Measurements from ENCODE around the gene CARS2. TPM values are rescaled to one million over a fixed set of nuclear protein-coding genes. Genes with fewer than 3 reads are reported as not detected.
"Not testable (repeated sequence)": the region's sequence is repeated elsewhere in the genome, so short reads cannot be mapped to it uniquely, and the experiment has no call there.

CARS2 gene, protein sequence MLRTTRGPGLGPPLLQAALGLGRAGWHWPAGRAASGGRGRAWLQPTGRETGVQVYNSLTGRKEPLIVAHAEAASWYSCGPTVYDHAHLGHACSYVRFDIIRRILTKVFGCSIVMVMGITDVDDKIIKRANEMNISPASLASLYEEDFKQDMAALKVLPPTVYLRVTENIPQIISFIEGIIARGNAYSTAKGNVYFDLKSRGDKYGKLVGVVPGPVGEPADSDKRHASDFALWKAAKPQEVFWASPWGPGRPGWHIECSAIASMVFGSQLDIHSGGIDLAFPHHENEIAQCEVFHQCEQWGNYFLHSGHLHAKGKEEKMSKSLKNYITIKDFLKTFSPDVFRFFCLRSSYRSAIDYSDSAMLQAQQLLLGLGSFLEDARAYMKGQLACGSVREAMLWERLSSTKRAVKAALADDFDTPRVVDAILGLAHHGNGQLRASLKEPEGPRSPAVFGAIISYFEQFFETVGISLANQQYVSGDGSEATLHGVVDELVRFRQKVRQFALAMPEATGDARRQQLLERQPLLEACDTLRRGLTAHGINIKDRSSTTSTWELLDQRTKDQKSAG
- 24.0 and 28.4 TPM in 2 replicates for total RNA-seq (2014; rRNA removed; shearing (Covaris generic))

DNA sequence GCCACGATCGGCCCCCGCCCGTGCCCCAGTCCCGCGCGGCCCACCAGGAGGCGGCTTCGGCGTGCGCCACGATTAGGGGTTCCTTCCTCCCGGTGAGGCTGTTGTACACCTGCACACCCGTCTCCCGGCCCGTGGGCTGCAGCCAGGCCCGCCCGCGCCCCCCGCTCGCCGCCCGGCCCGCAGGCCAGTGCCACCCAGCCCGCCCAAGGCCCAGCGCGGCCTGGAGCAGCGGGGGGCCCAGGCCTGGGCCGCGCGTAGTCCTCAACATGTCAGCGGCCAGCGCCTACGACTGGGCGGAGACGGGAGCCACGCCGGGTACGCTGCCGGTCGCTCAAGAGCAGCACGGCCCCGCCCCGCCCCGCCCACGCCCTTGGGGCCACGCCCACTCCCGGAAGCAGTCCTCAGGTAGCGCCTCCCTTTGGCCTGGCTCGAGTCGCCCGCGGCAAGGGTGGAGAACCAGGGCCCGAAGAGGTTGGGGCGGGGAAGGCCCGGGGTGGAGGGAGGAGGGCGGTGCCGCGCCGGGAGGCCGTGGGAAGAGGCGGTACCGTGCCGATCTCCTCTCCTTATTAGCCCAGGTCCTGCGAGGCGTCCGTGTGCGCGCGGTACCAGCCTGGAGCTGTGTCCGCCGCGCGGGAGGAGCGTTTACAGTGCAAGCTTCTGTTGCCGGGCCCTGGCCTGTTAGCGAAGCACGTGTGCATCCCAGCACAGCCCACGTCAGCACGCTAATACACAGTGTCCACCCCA, at the start of gene CARS2:
Gene CARS2, minus strand, starts transcription at position 291 of the 744 bp plus-strand sequence. Its CDS starts 23 bp downstream, at position 268.
- DNase-seq (ENCODE audit: low spot score): peak; percentile 89

DNA sequence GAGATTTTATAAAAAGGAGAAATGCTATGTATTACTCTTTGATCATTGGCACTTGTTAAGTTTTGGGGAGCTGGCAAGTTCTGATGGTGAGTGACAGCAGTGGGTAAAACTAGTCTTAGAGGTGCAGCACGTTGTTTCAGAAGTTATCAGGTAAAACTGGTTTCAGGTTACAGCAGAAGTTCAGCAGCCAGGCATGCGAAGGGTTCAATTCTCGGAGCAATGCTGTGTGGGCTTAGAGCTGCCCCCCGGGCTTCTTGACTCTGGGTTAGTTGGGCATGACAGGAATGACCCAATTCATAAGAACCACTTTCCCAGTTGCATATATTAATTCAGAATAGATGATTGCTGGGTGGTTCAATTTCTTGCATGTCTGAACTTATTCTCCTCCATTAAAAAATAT, 42.4 kb upstream of the CARS2 start:
- DNase-seq (ENCODE audit: low spot score): no peak

DNA sequence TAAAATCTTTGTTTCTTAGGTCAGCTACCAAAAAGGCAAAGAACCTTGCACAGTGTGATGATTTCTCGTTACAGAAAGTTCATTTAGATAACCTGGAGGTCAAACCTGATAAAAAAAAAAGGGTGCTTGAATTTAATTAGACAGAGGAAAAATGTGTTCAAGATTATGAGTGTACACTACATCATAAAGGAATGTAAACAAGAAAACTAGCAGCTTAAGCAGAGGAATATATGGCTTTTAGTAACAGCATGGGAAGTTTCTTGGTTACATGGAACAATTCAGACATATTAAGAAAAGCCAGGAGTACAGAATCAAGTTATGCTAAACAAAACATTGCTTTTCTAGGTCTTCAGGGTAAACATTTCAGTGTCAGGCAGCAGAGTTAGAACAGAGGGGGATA, 40.5 kb upstream of the CARS2 start:
- no peak for DNase-seq (ENCODE audit: low spot score)

DNA sequence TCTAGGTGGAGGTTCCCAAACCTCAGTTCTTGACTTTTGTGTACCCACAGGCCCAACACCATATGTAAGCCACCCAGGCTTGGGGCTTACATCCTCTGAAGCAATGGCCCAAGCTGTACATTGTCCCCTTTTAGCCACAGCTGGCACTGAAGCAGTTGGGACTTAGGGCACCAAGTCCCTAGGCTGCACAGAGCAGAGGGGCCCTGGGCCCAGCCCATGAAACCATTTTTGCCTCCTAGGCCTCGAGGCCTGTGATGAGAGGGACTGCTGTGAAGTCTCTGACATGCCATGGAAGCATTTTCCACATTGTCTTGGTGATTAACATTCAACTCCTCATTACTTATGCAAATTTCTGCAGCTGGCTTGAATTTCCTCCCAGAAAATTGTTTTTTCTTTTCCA, 37.8 kb upstream of the CARS2 start:
- no peak for DNase-seq (ENCODE audit: low spot score)

DNA sequence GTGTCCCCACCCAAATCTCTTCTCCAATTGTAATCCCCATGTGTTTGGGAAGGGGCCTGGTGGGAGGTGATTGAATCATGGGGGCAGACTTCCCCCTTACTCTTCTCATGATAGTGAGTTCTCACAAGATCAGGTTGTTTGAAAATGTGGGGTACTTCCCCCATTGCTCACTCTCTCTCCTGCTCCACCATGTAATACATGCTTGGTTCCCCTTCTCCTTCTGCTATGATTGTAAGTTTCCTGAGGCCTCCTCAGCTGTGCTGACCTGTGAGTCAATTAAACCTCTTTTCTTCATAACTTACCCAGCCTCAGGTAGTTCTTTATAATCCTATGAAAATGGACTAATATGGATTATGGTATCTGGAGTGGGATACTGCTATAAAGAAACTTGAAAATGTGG, 31.6 kb upstream of the CARS2 start:
- DNase-seq (ENCODE audit: low spot score): no peak

DNA sequence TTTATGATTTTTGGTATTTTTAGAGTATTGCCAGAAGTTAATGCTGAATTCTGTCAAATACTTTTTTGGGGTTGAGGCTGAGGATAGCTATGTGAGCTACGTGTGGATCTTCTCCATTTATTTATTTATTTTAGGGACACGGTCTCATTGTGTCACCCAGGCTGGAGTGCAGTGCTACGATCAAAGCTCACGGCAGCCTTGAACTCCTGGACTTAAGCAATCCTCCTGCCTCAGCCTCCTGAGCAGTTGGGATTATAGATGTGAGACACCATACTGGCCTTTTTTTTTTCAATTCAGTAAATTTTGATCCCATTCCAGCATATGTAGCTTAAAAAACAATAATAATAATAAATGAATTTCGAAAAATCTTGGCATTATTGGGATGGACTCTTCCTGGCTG, 28.6 kb upstream of the CARS2 start:
- DNase-seq (ENCODE audit: low spot score): no peak

DNA sequence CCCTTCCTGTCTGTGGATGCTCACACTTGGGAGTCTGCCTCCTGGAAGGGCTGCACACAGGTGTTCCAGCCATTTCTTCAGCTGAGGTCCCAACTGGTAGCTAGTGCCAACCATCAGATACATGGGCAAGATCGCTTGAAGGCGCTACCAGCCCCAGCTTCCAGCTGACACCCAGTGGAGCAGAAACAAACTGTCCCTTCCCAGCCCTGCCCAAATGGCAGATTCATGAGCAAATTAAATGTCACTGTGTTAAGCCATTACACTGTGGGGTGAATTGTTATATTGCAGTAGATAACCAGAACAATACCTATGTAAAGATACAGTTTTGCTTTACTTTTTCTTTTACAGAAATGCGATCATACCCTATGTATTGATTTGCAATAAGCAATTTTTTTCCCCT, 25.2 kb upstream of the CARS2 start:
- no peak for DNase-seq (ENCODE audit: low spot score)

DNA sequence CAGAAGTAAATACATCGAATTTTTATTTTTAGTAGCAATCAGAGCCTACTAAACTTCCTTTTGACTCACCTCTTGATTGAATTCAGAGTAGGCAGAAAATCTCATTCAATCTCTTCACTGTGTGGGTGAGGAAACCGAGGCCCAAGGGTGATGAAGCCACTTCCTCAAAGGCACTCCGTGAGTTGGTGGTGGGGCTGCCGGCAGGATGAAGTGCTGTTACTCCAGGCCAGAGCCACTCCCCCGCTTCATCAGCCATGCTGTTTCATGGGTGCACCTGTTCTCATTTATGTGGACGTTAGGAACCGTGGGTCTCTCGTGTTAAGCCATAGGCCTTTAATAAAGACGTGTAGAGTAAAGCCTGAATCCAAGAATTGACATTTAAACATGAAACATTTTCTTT, 20.8 kb upstream of the CARS2 start:
- DNase-seq (ENCODE audit: low spot score): no peak

DNA sequence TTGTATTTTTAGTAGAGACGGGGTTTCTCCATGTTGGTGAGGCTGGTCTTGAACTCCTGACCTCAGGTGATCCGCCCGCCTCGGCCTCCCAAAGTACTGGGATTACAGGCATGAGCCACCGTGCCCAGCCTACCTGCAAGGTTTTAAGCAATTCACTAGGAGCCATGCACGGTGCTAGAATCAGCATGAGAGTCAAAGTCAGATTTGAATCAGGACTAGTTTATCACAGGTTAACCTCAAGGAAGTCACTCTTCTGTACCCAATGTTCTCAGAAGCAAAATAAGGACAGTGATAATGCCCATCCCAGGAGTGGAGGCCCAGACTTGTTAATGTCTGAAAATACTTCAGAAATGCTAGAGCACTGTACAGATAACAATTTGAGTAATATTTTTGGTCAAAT, 20.2 kb upstream of the CARS2 start:
- DNase-seq (ENCODE audit: low spot score): not testable (repeated sequence)

DNA sequence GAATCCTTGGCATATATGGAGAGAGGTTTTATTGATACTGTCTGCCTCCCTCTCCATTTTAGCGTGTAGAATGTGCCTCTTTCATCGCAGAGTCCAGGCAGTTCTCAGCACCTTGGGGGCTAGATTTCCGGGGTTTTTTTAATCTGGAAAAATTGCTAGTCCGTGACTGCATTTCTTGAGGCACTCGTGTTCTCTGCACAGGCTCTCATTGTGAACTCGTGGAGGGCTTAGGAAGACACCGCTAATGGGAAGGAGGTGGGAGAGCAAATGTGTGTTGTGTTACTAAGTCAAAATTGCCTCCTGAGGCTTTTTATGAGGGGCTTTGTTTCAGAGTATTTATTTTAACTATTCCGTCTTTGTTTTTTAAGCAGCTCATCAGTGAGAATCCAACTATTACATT, 17.7 kb upstream of the CARS2 start:
- no peak for DNase-seq (ENCODE audit: low spot score)

DNA sequence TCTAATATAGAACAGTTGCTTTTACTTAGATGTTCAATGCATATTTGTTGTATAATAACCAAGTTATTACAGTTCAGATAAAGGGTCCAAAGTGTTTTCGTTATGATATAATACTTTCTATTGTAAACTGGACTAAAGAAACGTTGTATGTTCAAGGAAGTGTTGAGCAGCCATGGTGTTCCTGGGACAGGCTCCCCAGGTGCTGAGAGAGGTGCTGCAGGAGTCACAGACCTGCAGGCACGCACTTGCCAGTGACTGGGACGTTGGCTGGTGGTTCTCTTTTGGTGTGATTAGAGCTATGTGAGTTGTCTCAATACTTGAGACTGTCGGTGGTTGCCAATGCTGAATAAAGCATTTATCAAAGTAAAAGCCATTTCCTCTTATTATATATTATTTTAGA, 17.1 kb upstream of the CARS2 start:
- DNase-seq (ENCODE audit: low spot score): no peak

DNA sequence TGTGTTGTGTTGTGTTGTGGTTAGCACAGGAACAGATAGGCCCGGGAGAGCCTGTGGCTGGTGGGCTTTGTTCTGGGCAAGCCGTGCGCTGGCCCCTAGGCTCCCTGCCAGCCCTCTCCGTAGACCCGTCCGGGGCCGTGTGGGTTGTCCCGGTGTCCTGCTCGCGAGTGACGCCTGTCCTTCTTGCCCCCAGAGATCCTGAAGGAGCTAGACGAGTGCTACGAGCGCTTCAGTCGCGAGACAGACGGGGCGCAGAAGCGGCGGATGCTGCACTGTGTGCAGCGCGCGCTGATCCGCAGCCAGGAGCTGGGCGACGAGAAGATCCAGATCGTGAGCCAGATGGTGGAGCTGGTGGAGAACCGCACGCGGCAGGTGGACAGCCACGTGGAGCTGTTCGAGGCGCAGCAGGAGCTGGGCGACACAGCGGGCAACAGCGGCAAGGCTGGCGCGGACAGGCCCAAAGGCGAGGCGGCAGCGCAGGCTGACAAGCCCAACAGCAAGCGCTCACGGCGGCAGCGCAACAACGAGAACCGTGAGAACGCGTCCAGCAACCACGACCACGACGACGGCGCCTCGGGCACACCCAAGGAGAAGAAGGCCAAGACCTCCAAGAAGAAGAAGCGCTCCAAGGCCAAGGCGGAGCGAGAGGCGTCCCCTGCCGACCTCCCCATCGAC, 13.3 kb upstream of the CARS2 start:
- DNase-seq (ENCODE audit: low spot score): no peak

DNA sequence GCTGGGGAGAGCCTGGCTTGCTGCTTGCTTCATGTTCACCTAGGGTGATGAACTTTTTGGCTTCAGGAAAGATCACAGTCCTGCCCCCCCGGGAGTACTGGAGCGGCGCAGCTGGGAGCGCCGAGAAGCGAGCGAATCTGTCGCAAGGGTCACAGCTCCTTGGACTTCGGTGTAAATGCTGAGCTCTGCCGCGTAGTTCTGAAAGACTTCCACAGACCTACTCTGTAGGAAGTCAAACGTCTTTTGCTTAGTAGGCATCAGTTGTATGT, 10.3 kb upstream of the CARS2 start:
- DNase-seq (ENCODE audit: low spot score): no peak

DNA sequence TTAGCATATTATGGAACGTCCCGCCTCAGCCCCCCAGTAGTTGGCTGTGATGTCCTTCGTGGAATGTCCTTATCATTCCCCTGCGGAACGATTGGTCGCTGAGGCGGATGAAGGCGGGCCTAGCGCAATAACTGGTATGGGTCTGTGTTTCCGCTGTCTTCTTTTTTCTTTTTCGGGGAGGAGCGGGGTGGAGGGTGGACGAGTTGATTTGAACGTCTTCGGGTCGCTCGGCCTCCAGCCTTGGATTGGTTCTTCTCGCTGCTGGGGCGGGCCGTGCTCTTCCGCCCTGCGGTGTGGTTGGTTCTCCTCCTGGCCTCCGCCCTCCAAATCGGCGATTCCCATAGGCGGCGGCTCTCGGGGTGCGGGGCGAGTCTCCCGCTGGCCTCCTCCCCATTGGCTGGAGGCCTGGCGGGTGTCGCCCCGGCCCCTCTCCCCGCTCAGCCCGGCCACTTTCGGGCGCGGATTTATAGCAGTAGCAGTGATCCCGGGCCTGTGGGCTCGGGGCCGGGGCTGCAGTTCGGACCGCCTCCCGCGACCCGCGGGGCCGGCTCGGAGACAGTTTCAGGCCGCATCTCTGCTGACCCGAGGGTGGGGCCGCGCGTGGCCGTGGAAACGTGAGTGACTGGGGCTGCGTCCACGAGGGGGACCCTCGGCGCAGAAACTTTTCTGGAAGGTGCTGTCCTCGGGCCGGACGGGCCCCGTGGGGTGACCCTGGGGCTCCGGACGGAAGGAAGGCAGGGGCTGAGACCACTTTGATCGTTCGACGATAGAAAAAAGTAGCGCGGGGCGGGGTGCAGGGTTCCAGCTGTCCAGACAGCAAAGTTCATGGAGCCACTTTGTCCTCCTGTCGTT, 9.7 kb upstream of the CARS2 start:
- peak; percentile 98 for DNase-seq (ENCODE audit: low spot score)

DNA sequence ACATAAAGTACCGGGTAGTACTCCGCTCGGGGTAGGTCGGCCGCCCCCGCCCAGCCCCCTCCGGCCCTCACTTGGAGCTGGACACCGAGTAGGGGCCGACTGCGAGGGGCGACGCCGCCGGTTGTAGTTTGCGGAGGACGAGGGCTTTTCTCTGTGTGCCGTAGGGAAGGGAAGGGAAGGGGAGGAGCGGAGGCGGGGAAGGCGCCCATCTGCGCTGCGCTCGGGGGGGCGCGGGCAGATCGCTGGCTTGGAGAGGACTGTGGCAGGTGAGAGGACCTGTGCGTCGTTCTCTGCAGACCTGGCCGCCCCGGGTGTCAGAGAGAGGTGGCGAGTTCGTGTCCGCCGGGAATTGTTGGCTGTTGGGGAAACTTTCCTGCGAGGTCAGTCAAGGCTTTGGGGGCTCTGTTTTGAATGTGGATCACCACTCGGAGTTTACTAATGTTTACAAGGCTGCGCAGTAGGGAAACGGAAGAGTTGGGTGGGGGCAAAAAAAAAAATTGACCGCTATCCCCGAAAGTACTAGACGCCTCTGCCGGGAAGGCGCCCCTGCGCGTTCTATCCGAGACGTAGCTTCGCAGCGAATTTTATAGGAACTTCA, 9.0 kb upstream of the CARS2 start:
- DNase-seq (ENCODE audit: low spot score): no peak

DNA sequence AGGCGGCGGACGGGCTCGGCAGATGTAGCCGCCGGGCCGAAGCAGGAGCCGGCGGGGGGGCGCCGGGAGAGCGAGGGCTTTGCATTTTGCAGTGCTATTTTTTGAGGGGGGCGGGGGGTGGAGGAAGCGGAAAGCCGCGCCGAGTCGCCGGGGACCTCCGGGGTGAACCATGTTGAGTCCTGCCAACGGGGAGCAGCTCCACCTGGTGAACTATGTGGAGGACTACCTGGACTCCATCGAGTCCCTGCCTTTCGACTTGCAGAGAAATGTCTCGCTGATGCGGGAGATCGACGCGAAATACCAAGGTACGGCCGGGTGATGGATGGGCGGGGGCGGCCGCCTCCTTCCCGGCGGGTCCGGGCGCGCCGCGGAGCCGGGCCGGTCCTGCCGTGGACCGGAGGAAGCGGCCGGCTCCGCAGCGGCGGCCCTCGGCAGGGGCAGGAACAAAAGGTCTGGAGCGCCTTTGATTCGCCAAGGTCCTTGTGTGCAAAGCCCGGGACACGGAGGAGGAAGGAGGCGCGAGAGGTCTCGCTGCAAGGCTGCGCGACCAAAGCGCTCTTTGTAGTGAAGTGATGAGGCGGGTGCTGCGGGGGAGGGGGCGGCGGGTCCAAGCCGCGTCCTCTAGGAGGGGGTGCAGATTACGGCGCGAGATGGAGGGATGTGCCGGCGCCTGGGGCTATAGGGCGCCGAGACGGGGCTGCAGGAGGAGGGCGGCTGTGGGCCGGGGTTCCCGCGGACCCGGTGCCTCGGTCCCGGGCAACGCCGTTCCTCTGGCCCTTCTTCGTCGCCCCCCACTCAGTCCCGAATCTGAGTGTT, 8.3 kb upstream of the CARS2 start:
- DNase-seq (ENCODE audit: low spot score): no peak

DNA sequence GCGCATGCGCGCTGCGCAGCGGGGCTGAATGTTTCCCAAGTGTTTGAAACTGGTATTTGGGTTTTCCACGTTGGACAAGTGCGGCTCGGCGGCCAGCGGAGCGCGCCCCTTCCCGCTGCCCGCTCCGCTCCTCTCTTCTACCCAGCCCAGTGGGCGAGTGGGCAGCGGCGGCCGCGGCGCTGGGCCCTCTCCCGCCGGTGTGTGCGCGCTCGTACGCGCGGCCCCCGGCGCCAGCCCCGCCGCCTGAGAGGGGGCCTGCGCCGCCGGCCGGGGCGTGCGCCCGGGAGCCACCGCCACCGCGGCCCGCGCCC, 7.7 kb upstream of the CARS2 start, which contains the start of gene ING1:
Gene ING1, plus strand, starts transcription at position 59 of the 311 bp plus-strand sequence. CDS start 450 bp downstream, outside the sequence.
- DNase-seq (ENCODE audit: low spot score): no peak

DNA sequence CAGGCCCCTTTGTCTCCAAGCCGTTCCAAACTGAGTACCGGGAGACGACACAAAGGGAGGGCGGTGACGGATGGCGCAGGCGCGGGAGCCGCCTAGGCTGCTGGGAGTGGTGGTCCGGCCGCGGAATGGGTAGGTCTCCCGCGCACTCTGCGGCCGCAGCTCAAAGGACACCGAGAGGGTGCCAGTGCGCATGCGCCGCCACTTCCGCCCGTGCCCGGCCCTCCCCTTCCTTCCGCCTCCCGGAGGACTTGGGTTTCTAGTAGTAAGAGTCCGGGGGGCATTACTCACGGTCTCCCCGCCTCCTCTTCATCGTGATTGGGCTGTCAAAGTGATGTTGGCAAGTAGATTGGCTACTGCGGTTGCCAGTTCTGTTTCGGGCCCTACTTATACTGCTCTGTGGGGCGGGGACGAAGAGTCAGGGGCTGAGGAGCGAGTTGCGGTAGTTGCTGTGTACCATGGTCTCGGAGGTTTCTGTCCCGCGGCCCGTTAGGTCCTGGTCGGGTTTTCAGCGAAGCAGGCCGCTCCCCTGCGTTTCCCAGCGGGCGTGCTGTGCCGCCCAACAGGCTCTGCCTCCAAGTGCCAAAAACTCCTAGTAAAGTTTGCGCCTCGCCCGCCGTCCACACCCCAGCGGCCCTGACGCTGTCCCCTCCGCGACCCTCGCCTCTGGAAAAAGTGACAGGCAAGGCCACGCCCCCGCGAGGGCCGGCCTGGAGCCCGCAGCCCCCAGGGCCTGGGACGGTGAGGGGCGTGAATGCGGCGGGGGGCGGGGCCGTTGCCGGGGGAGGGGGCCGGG, 7.1 kb upstream of the CARS2 start:
- DNase-seq (ENCODE audit: low spot score): peak; percentile 97

DNA sequence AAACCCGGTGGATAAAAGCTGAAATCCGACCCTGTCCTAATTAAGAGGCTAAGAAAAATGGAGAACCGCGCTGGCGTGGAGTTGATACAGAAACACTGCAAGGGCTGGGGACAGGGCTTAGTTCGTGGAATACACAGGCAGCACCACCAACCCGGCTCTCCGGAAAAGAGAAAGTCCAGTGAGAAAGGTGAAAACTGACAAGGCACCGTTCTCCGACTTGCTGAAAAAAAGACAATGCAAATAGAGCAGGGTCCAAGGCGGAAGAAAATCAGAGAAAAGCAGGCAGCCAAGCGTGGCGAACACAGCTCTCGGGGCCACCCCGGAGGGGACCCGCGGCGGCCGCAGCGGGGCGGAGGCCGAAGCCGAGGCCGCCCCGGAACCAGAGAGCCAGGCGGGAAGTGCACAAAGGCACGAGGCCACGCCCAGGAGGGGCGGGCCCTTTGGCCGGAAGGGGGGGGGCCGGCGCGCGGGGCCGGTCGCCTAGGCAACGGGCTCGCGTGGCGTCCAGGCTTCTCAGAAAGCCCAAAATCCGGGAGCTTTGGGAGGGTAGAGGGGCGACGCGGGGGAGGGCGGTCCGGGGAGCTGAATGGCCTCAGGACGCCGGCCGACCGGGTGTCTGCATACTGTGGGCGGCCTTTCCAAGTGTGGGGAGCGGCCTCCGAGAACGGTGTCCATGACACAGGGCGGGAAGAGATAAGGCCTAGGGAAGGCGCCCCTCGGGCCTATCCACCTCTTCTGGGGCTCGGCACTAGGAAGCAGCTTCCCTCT, 6.3 kb upstream of the CARS2 start:
- peak; percentile 57 for DNase-seq (ENCODE audit: low spot score)

Measured in H4 (cell line).